ENCODE results near the gene MS4A13. TPM values are rescaled to one million over a fixed set of nuclear protein-coding genes. Genes with fewer than 3 reads are reported as not detected.

MS4A13 gene, protein sequence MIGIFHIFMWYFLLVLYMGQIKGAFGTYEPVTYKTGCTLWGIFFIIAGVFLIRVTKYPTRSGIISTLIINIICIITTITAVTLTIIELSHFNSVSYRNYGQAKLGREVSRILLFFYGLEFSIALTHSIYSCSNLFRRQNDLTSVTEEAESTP
- total RNA-seq (2012; rRNA removed), result not detected in 2 replicates

DNA sequence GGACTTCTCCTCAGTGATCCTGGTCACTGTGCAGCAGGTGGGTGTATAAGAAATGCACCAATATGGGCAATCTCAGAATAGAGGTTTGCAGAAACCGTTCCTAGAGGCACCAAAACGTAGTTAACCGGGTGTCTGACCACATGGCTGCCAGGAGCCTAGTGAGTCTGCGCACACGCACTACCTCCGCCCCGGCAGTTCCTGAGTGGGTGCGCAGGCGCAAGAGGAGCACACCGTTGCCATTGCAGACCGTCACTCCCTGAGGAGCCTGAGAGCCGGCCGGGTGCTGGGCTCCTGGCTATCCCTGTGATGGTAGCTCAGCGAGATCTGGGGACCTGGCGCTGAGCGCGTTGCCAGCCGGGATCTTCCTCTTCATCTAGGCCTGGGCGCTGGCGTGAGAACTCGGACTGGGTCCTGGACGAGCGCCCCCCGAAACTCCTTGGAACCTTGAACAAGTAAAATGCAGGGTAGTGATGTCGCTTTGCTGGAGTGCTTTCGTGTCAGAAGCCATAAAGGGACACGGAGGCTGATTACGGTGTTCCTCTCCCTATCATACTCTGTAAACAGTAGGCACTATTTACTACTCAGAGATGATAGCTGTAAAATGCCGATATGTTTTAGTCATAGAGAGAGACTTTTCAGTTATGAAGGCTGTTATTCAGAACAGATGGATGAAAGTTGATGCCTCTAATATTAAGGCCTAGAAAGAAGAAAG is at the start of gene MS4A13:
Gene MS4A13, plus strand, starts transcription at position 249 of the 712 bp plus-strand sequence. CDS start 2,692 bp downstream, outside the sequence.
- Histone ChIP-seq H3K4me1 (ENCODE audit: control insufficient read depth, insufficient read depth, low read length) (no peaks in the 10 kb centered on the region), H3K4me3 (ENCODE audit: low read length) (no peak within 1 kb of the TSS), H3K36me3 (ENCODE audit: insufficient read depth, low read length) (no peaks in the 10 kb centered on the region), H3K9me3 (replicated peaks; ENCODE audit: low read length) (no peaks in the 10 kb centered on the region), H3K9ac (ENCODE audit: low read depth, low read length) (no peak within 1 kb of the TSS), H3K27me3 (ENCODE audit: control insufficient read depth, insufficient read depth, low read length) (no peaks in the 10 kb centered on the region), H3K4me2 (ENCODE audit: low read length) (no peak within 1 kb of the TSS)

DNA sequence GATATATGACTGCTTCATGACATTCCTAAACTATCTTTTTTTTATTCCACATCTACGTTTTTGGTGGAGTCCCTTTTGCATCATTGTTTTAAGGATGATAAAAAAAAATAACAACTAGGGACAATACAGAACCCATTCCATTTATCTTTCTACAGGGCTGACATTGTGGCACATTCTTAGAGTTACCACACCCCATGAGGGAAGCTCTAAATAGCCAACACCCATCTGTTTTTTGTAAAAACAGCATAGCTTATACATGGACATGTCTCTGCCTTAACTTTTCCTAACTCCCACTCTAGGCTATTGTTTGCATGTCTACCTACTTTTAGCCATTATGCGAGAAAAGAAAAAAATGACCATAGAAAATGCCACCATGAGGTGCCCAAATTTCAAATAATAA is 46.4 kb upstream of the MS4A13 start:
- Histone ChIP-seq H3K4me3 (ENCODE audit: low read length) (no peak overlapping the region), H3K27me3 (ENCODE audit: control insufficient read depth, insufficient read depth, low read length) (no peaks in the 10 kb centered on the region)

DNA sequence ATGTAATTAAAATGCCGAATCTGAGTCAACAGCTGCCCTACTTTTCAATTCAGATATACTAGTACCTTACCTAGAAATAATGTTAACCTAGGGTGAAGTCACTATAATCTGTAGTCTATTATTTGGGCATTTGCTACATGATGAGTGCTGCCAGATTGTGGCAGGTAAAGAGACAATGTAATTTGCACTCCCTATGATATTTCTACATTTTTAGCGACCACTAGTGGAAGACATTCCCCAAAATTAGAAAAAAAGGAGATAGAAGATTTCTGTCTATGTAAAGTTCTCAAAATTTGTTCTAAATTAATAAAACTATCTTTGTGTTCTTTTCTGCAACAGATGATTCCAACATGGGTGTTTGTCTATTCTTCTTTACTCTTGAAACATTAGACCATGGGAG is 45.5 kb upstream of the MS4A13 start:
- Histone ChIP-seq H3K36me3 (ENCODE audit: insufficient read depth, low read length) (no peaks in the 10 kb centered on the region), H3K4me3 (ENCODE audit: low read length) (no peak overlapping the region), H3K9ac (ENCODE audit: low read depth, low read length) (no peak overlapping the region), H3K4me1 (ENCODE audit: control insufficient read depth, insufficient read depth, low read length) (no peaks in the 10 kb centered on the region), H3K4me2 (ENCODE audit: low read length) (no peak overlapping the region), H3K9me3 (replicated peaks; ENCODE audit: low read length) (no peaks in the 10 kb centered on the region), H3K27me3 (ENCODE audit: control insufficient read depth, insufficient read depth, low read length) (no peaks in the 10 kb centered on the region)

More for the DNA sequence above, 46.4 kb upstream of the MS4A13 start:
- H3K4me2 ChIP-seq (ENCODE audit: low read length), result no peak overlapping the region
- H3K9ac ChIP-seq (ENCODE audit: low read depth, low read length), result no peak overlapping the region
- no peaks in the 10 kb centered on the region for H3K9me3 ChIP-seq (replicated peaks; ENCODE audit: low read length)
- H3K36me3 ChIP-seq (ENCODE audit: insufficient read depth, low read length), result no peaks in the 10 kb centered on the region
- no peaks in the 10 kb centered on the region for H3K4me1 ChIP-seq (ENCODE audit: control insufficient read depth, insufficient read depth, low read length)

DNA sequence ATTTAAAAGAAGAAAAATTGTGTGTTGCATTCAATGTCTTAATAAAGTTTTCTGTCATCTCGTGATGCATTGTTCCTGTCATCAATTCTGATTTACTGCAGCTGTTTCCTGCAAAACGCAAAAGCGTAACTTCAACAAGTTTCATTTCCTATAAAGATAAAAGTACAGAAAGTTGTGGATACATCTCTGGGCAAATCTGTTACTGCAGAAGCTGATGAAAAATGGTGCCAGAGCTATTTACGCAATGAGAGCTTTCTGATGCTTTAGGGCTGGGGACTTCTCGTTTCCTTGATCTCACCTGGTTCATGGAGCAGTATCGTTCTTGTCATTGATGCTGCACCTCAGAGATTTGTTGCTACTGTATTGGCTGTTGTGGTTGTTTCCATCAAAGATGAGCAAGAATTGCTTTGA is 38.2 kb upstream of the MS4A13 start:
- no peak overlapping the region for H3K4me3 ChIP-seq (ENCODE audit: low read length)
- no peak overlapping the region for H3K9ac ChIP-seq (ENCODE audit: low read depth, low read length)
- no peaks in the 10 kb centered on the region for H3K9me3 ChIP-seq (replicated peaks; ENCODE audit: low read length)
- no peaks in the 10 kb centered on the region for H3K36me3 ChIP-seq (ENCODE audit: insufficient read depth, low read length)
- H3K27me3 ChIP-seq (ENCODE audit: control insufficient read depth, insufficient read depth, low read length), result no peaks in the 10 kb centered on the region
- no peak overlapping the region for H3K4me2 ChIP-seq (ENCODE audit: low read length)
- no peaks in the 10 kb centered on the region for H3K4me1 ChIP-seq (ENCODE audit: control insufficient read depth, insufficient read depth, low read length)

DNA sequence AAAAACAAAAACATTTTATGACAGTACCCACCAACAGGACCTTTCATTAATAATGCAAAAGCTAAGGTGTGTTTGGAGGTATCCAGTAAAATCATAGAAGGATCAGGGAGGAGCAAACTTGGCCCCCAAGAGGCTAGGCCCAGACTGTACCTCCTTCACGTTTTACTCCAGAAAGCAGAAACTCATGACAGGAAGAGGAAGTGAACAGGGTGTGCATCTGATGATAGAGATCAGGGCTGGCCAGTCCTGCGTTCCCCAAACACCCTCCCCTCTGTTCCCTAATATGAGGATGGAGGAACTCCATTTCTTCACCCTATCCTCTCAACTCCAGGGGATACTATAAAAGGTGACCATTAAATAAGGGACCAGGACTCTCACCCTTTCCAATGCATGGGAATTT is 32.8 kb upstream of the MS4A13 start:
- Histone ChIP-seq H3K36me3 (ENCODE audit: insufficient read depth, low read length) (no peaks in the 10 kb centered on the region), H3K4me1 (ENCODE audit: control insufficient read depth, insufficient read depth, low read length) (no peaks in the 10 kb centered on the region), H3K9me3 (replicated peaks; ENCODE audit: low read length) (peaks cover 5% of the 10 kb centered on the region), H3K9ac (ENCODE audit: low read depth, low read length) (no peak overlapping the region), H3K4me3 (ENCODE audit: low read length) (no peak overlapping the region), H3K27me3 (ENCODE audit: control insufficient read depth, insufficient read depth, low read length) (no peaks in the 10 kb centered on the region), H3K4me2 (ENCODE audit: low read length) (no peak overlapping the region)

DNA sequence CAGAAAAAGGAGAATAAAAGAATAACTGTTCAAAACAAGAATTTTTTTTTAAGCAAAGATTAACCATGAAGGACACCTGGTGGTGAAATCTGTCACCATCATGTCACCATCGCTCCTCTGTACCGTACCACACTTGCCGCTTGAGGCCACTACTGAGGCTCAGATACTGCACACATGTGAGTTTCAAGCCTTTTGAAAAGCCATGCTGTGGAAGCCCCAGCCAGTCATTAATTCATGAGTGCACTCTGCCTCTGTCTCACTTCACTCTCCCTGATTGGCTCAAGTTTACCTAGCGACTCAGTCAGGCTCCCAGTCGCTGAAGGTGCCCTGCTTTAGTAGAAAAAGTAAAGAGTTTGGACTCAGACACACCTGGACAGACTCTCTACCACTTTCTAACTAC is 29.2 kb upstream of the MS4A13 start:
- peaks cover 5% of the 10 kb centered on the region for H3K9me3 ChIP-seq (replicated peaks; ENCODE audit: low read length)
- no peaks in the 10 kb centered on the region for H3K36me3 ChIP-seq (ENCODE audit: insufficient read depth, low read length)
- no peak overlapping the region for H3K4me3 ChIP-seq (ENCODE audit: low read length)
- no peak overlapping the region for H3K4me2 ChIP-seq (ENCODE audit: low read length)
- H3K4me1 ChIP-seq (ENCODE audit: control insufficient read depth, insufficient read depth, low read length), result no peaks in the 10 kb centered on the region
- no peaks in the 10 kb centered on the region for H3K27me3 ChIP-seq (ENCODE audit: control insufficient read depth, insufficient read depth, low read length)
- H3K9ac ChIP-seq (ENCODE audit: low read depth, low read length), result no peak overlapping the region

DNA sequence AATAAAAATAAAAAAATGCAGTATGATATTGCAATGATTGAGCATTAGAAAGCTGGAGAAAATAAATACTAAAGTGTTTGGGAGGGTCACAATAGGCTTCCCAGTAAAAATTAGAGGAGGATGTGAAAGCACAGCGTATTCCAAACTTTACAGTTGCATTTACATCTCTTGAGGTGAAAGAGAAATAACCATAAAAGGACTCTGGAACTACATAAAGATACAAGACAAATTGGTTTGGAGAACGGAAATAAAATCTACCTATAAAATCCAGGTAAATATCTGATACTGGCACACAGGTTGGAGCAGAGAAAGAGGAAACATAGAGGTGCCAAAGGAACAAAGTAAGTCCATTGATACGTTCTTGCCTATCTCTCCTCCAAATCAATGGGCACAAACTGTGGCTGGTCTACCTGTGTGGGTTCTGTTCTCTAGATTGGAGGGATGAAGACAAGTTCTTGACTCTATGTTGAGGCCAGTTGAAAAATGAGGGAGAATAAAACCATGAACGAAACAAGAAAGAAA is 22.6 kb upstream of the MS4A13 start, which contains the start of gene MS4A12:
Gene MS4A12, plus strand, starts transcription at position 291 of the 522 bp plus-strand sequence. CDS start 4,541 bp downstream, outside the sequence.
- no peak within 1 kb of the TSS for H3K4me2 ChIP-seq (ENCODE audit: low read length)
- no peaks in the 10 kb centered on the region for H3K4me1 ChIP-seq (ENCODE audit: control insufficient read depth, insufficient read depth, low read length)
- no peak within 1 kb of the TSS for H3K9ac ChIP-seq (ENCODE audit: low read depth, low read length)
- no peaks in the 10 kb centered on the region for H3K9me3 ChIP-seq (replicated peaks; ENCODE audit: low read length)
- no peaks in the 10 kb centered on the region for H3K36me3 ChIP-seq (ENCODE audit: insufficient read depth, low read length)
- no peaks in the 10 kb centered on the region for H3K27me3 ChIP-seq (ENCODE audit: control insufficient read depth, insufficient read depth, low read length)
- no peak within 1 kb of the TSS for H3K4me3 ChIP-seq (ENCODE audit: low read length)

DNA sequence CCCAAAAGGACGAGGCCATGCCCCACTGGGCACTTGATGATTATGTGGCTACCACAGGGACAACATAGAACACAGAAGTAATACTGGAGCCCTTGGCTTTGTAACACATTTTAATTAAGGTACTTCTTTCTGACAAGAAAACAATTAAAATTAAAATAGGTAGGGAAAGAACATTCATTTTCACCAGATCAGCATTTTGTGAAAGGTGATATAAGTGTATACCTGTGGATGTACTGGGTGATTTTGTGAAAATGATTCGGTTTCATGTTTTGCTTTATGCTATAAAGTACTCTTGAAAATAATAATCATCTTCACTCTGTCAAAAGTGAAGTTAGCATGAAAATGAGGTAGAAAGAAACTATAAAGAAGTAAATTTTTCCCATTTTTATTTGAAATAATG is 21.7 kb upstream of the MS4A13 start:
- Histone ChIP-seq H3K4me1 (ENCODE audit: control insufficient read depth, insufficient read depth, low read length) (no peaks in the 10 kb centered on the region), H3K9me3 (replicated peaks; ENCODE audit: low read length) (no peaks in the 10 kb centered on the region), H3K4me3 (ENCODE audit: low read length) (no peak overlapping the region), H3K36me3 (ENCODE audit: insufficient read depth, low read length) (no peaks in the 10 kb centered on the region), H3K4me2 (ENCODE audit: low read length) (no peak overlapping the region), H3K27me3 (ENCODE audit: control insufficient read depth, insufficient read depth, low read length) (no peaks in the 10 kb centered on the region), H3K9ac (ENCODE audit: low read depth, low read length) (no peak overlapping the region)

DNA sequence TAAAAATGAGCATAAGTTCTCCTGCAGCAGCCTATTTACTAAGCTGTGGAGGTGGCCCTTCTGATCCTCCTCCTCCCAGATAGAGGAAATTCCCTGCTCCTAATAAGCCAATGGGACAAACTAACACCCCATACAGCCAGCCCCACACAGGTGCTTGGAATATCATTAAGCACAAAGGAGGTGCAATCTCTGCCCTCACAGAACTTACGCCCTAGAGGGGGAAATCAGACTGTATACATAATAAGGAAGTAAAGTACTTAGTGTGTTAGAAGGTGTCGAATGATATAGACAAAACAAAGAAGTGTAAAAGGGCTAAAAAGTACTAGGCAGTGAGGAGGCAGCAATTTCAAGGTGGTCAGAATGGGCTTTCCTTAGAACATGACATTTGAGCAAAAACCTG is 16.8 kb upstream of the MS4A13 start:
- Histone ChIP-seq H3K27me3 (ENCODE audit: control insufficient read depth, insufficient read depth, low read length) (no peaks in the 10 kb centered on the region), H3K9me3 (replicated peaks; ENCODE audit: low read length) (no peaks in the 10 kb centered on the region), H3K4me2 (ENCODE audit: low read length) (no peak overlapping the region), H3K9ac (ENCODE audit: low read depth, low read length) (no peak overlapping the region), H3K4me1 (ENCODE audit: control insufficient read depth, insufficient read depth, low read length) (no peaks in the 10 kb centered on the region), H3K36me3 (ENCODE audit: insufficient read depth, low read length) (no peaks in the 10 kb centered on the region), H3K4me3 (ENCODE audit: low read length) (no peak overlapping the region)

DNA sequence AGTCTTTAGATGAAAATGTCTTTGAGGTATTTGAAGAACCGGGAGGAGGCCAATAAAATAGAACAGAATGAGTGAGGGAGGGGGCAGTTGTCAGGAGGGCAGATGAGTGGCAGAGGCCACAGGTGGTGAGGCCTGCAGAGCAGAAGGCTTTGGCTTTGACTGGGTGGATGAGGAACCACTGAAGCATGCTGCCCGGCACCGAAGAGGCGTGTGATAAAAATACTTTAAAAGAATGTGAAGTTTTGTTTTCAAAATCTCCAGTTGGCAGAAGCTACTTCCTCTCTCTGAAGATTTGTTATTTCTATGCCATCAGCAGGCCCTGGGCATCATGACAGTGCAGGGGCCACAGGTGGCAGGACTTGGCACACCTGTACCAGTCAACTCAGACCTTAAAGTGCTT is 16.3 kb upstream of the MS4A13 start:
- no peak overlapping the region for H3K9ac ChIP-seq (ENCODE audit: low read depth, low read length)
- H3K4me3 ChIP-seq (ENCODE audit: low read length), result no peak overlapping the region
- no peaks in the 10 kb centered on the region for H3K36me3 ChIP-seq (ENCODE audit: insufficient read depth, low read length)
- no peaks in the 10 kb centered on the region for H3K4me1 ChIP-seq (ENCODE audit: control insufficient read depth, insufficient read depth, low read length)
- no peaks in the 10 kb centered on the region for H3K9me3 ChIP-seq (replicated peaks; ENCODE audit: low read length)
- H3K27me3 ChIP-seq (ENCODE audit: control insufficient read depth, insufficient read depth, low read length), result no peaks in the 10 kb centered on the region
- H3K4me2 ChIP-seq (ENCODE audit: low read length), result no peak overlapping the region

DNA sequence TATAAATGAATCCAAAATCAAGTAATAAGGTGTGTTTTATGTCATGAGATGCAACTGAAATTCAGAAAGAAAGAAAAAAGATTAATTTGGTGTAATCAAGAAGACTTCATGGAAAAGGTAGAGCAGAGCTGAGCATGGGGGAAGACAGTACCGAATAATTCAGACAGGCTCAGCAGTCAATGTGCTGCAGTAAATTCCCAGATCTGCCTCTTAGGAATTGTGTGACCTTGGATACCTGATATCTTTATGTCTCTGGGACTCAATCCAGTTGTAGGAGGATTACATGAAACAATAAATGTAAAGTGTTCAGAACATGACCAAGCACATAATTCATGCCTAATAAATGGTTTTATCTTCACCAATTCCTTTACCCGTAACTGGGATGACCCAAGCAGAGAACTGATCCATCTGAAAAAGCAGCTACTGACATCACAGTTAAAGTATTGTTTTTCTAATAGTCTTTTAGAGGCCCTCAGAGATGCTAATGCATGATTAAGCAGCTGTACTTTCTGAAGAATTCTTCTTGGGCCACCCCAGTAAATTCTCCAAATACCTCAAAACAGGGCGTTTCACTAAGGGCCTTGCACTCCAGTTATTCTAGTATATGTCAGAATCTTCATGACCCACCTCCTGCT is 14.8 kb upstream of the MS4A13 start:
- no peak overlapping the region for H3K4me2 ChIP-seq (ENCODE audit: low read length)
- no peaks in the 10 kb centered on the region for H3K4me1 ChIP-seq (ENCODE audit: control insufficient read depth, insufficient read depth, low read length)
- no peaks in the 10 kb centered on the region for H3K9me3 ChIP-seq (replicated peaks; ENCODE audit: low read length)
- H3K27me3 ChIP-seq (ENCODE audit: control insufficient read depth, insufficient read depth, low read length), result no peaks in the 10 kb centered on the region
- H3K36me3 ChIP-seq (ENCODE audit: insufficient read depth, low read length), result no peaks in the 10 kb centered on the region
- H3K4me3 ChIP-seq (ENCODE audit: low read length), result no peak overlapping the region
- H3K9ac ChIP-seq (ENCODE audit: low read depth, low read length), result no peak overlapping the region
